GM12874 (cell line): ENCODE measurements around the gene ARL4C.

Experiments used
- TF ChIP-seq, protein P1 (sequence below): IDR thresholded peaks from 2 replicates; pipeline ENCODE4 v1.5.1; 2011; ENCODE audit warnings: low read depth, mild to moderate bottlenecking, control low read depth, low read length, moderate library complexity; ENCODE audit not compliant: insufficient read depth

The ARL4C gene

DNA sequence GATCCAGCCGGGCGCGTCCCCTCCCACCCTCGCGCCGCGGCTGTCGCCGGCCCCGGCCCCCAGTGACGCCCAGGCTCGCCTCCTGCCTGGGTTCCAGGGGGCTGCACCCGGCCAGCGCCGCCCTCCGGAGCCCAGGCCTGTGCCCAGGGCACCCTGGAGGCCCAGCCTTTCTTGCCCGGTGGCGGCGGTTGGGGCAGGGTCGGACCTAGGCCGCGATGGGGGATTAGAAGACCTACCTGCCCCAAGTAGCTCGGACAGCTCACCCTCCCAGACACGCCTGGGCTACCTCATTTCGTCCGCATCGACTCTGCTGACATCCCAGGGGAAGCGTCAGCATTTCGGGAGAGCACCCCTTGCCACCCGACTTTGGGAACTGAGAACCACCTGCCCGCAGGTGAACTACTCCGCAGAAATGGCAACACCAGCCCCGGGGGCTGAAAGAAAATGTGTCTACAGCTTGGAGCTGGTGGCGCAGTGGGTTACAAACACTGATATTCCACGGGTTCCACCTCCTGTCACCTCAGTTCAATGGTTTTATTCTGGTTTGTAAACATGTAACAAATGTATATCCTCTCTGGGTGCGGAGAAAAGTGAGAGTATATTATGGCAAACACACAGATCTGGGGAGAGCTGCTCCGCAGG, 834 bp upstream of the ARL4C start:
- TF ChIP-seq, protein P1, sequence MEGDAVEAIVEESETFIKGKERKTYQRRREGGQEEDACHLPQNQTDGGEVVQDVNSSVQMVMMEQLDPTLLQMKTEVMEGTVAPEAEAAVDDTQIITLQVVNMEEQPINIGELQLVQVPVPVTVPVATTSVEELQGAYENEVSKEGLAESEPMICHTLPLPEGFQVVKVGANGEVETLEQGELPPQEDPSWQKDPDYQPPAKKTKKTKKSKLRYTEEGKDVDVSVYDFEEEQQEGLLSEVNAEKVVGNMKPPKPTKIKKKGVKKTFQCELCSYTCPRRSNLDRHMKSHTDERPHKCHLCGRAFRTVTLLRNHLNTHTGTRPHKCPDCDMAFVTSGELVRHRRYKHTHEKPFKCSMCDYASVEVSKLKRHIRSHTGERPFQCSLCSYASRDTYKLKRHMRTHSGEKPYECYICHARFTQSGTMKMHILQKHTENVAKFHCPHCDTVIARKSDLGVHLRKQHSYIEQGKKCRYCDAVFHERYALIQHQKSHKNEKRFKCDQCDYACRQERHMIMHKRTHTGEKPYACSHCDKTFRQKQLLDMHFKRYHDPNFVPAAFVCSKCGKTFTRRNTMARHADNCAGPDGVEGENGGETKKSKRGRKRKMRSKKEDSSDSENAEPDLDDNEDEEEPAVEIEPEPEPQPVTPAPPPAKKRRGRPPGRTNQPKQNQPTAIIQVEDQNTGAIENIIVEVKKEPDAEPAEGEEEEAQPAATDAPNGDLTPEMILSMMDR = no peak

DNA sequence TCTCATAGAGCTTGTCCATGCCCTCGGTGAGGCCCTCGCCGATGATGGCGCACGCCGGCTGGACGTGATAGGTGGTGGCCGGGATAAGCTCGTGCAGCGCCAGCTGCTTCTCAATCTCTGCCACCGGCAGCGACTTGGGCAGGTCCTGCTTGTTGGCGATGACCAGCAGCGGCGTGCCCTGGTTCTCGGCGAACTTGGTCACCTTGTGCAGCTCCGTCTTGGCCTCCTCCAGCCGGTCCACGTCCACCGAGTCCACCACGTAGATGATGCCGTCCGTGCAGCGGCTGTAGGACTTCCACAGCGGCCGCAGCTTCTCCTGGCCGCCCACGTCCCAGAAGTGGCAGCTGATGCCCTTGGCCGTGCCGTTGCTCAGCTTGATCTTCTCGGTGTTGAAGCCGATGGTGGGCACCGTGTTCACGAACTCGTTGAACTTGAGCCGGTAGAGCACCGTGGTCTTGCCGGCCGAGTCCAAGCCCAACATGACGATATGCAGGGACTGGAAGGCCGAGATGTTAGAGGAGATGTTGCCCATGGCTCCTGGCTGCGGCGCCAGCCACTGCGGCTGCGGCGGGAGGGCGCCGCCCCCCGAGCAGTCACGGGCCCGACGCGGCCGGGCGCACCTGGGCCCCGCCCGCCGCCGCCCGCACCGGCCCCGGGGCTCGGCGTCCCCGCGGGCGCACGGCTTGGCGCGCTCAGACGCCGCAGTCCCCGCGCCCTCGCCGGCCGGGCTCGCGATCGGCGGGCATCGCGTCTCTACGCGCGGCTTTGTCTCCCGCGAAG, 636 bp downstream of the ARL4C start:
- TF ChIP-seq, protein P1 = no peak

DNA sequence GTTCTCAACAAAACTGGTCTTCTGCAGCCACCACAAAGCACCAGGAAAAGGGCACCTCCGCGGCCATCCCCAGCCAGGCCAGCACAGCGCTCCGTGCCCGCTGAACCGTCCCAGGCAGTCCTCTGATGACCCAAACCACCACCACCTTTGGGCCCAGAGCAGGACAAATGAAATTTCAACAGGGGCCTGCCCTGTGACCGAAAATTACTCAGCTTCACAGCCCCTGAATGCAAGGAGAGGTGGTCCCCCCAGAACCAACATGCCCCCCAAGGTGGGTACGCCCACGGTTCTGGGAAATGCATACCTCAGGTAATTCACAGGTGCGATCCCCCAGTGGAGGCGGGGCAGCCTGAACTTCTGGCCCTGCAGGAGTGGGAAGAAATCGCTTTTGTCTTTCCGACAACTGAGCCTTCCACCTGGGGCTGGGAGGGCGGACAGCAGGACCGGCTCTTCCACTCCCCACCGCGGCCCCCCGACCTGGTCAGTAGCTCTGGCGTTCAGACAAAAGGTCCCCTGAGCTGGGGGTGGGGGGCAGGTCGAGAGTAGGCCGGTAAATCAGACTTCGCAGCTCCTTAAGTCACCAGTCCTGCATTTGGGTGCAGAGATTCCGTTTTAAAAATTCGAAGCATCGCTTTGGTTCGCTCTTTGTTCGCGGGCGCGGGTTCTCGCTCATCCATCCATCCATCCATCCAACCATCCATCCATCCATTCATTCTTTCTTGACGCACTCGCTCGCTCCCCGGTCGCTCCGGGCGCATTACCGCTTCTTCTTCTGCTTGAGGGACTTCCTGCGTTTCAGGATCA, 1.4 kb downstream of the ARL4C start:
- TF ChIP-seq, protein P1 = no peak

DNA sequence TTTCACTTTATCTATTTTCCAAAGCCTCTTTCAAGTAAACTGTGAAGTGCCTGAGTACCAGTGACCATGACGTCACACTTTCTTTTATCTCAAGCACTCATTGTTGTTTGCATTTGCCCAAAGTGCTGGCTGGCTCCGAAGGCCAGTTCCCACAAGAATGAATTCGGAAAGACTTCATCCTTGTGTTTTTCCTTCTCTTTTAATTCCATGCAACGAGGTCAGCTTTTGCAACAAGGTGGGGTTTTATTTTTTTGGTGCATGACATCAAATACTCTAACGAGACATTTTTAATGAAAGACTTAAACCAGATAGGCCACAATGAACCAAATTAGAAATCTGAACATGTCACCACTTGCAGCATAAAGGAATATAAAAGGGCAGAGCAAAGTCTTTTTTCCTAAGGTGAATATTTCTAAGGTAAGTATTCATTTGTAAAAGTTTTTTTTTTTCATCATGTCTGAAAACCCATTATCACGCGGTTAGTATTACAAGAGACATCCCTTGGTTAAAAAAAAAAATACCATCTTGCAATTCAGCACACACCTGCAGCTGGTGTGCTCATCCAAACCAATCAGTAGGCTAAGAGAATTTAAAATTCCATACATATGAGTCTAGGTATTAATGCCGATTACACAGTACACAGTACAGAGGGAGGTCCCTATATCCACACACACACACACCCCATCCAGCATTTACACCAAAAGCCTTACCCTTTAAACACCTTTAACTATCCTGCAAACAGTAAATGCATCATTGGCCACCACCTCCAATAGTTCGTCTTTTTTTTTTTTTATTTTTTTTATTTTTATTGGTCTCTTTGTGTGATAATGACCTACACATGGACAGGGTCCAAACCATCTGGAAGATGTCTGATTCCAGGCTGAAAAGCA, 2.3 kb downstream of the ARL4C start:
- TF ChIP-seq, protein P1 = no peak

DNA sequence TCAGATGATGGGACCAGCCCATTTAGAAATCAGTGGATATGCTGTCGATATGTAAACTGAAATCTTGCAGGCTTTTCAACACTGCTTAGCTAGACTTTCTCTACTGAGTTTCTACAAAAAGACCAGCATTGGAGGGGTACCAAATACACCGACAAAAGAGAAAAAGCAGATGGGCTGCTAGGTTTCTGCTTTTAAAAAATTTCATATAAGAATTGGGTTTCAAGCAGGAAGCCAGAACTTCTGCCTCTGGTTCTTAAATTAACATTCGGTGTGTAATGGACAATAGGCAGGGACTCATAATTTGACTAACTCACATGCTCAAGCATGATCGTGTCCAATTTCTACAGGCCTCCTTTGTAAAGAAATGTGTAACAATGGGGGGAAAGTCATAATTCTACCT, 3.1 kb downstream of the ARL4C start:
- TF ChIP-seq, protein P1 = no peak

DNA sequence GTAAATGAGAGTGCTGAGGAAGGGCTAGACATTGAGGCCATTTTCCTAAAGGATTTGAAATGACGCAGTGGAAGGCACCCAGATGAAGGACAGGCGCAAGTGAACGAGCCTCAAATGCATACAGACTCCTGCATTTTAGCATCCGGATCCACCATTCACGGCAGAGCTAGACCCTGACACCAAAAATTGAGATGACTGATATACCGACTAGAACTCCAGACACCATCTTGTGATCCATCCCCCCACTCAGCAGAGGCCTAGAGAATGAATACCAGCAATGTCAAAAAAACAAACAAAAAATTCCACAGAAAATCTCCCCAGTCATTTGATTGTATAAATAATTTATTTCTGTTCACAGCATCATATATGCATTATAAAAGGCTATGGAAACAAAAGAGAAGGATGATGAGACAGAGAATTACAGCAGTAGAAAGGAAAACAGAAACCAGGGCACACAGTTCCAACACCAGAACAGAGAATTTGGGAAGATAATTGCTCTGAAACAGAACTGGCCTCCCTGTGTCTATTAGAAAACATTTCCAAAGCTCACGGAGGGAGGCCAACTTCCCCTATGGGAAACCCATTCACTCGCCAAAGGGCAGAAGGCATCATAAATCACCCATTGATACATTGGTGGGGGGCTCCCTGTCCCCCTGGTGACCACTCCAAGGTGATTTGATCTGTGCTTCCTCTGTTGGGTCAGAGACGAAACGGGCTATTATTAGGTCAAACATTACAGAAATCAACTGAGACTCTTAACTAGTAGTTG, 4.0 kb downstream of the ARL4C start:
- TF ChIP-seq, protein P1 = no peak
